Measurements from ENCODE around the gene TPCN2. TPM values are rescaled to one million over a fixed set of nuclear protein-coding genes. Genes with fewer than 3 reads are reported as not detected.

The TPCN2 gene
- polyA plus RNA-seq, 3 donors, result 29.3 to 52.8 (median 31.5) TPM

GRCh38 chr11:69161117-69161407, 112.3 kb downstream of the TPCN2 start:
- no peaks in the 10 kb centered on the region for H3K79me2 ChIP-seq (ENCODE audit: insufficient read depth, low read length)
- no peak overlapping the region for H3K4me3 ChIP-seq (replicated peaks in 1 of 3; ENCODE audit: low read depth in 2 of 3, low read length in 3 of 3)
- no peak overlapping the region for H3K4me3 Mint-ChIP-seq
- H3K27ac ChIP-seq (ENCODE audit: low read depth in 1 of 2, low read length in 2 of 2), result no peak overlapping the region
- TF ChIP-seq CTCF (IDR thresholded peaks at IDR 0.05), result no peak
- H3K27me3 ChIP-seq (ENCODE audit: control insufficient read depth in 2 of 2, insufficient read depth in 2 of 2, low read length in 2 of 2), result peaks cover 0 to 12% of the 10 kb centered on the region in 2 donors
- peaks cover under 1% of the 10 kb centered on the region in 2 donors for H3K4me1 ChIP-seq (ENCODE audit: control insufficient read depth in 1 of 2, insufficient read depth in 2 of 2, low read length in 2 of 2)
- H3K27me3 Mint-ChIP-seq (ENCODE audit: low read depth in 3 of 3), result peaks cover 9 to 28% (median 15%) of the 10 kb centered on the region in 3 donors
- intact Hi-C loops (cut with micrococcal nuclease), result no loop called here
- H3K9ac ChIP-seq (ENCODE audit: insufficient read depth, low read length, poor library complexity, severe bottlenecking), result no peak overlapping the region
- no peak overlapping the region for H3K27ac Mint-ChIP-seq
- DNase-seq, result no peak
- no peak overlapping the region for H3K4me2 ChIP-seq (replicated peaks; ENCODE audit: extremely low read depth, low read length, poor library complexity, severe bottlenecking)
- no peaks in the 10 kb centered on the region for H3K36me3 Mint-ChIP-seq
- no peaks in the 10 kb centered on the region for H3K36me3 ChIP-seq (replicated peaks in 1 of 2; ENCODE audit: control insufficient read depth in 1 of 2, insufficient read depth in 2 of 2, low read length in 2 of 2)
- no peaks in the 10 kb centered on the region for H3K4me1 Mint-ChIP-seq
- H3K9me3 Mint-ChIP-seq, result peaks cover 5 to 14% (median 9%) of the 10 kb centered on the region in 7 donors
- H2AFZ ChIP-seq (ENCODE audit: insufficient read depth, low read depth, low read length, poor library complexity, severe bottlenecking), result no peak overlapping the region
- H3K9me3 ChIP-seq (replicated peaks in 1 of 2; ENCODE audit: control insufficient read depth in 1 of 2, insufficient read depth in 1 of 2, low read length in 2 of 2), result peaks cover 0 to 8% of the 10 kb centered on the region in 2 donors
- H4K20me1 ChIP-seq (ENCODE audit: insufficient read depth, low read length), result no peaks in the 10 kb centered on the region
- WGBS (ENCODE audit: insufficient coverage), result 87% methylated on average over 5 of the region's 5 CpGs

- Histone ChIP-seq H3K4me2 (replicated peaks; ENCODE audit: extremely low read depth, low read length, poor library complexity, severe bottlenecking) (no peak overlapping the region), H3K27ac (ENCODE audit: low read depth in 1 of 2, low read length in 2 of 2) (no peak overlapping the region), H3K79me2 (ENCODE audit: insufficient read depth, low read length) (no peaks in the 10 kb centered on the region), H3K4me3 (replicated peaks in 1 of 3; ENCODE audit: low read depth in 2 of 3, low read length in 3 of 3) (no peak overlapping the region), H3K9me3 (replicated peaks in 1 of 2; ENCODE audit: control insufficient read depth in 1 of 2, insufficient read depth in 1 of 2, low read length in 2 of 2) (peaks cover 0 to 8% of the 10 kb centered on the region in 2 donors), H3K36me3 (replicated peaks in 1 of 2; ENCODE audit: control insufficient read depth in 1 of 2, insufficient read depth in 2 of 2, low read length in 2 of 2) (no peaks in the 10 kb centered on the region), H2AFZ (ENCODE audit: insufficient read depth, low read depth, low read length, poor library complexity, severe bottlenecking) (no peak overlapping the region), H4K20me1 (ENCODE audit: insufficient read depth, low read length) (no peaks in the 10 kb centered on the region), H3K9ac (ENCODE audit: insufficient read depth, low read length, poor library complexity, severe bottlenecking) (no peak overlapping the region), H3K4me1 (ENCODE audit: control insufficient read depth in 1 of 2, insufficient read depth in 2 of 2, low read length in 2 of 2) (peaks cover 7 to 9% of the 10 kb centered on the region in 2 donors), H3K27me3 (ENCODE audit: control insufficient read depth in 2 of 2, insufficient read depth in 2 of 2, low read length in 2 of 2) (peaks cover 0 to 3% of the 10 kb centered on the region in 2 donors)
- Mint-ChIP-seq H3K9me3 (peaks cover 5 to 14% (median 9%) of the 10 kb centered on the region in 7 donors), H3K4me1 (peaks cover 6% of the 10 kb centered on the region), H3K4me3 (no peak overlapping the region), H3K27ac (no peak overlapping the region), H3K27me3 (ENCODE audit: low read depth in 3 of 3) (peaks cover 5 to 20% (median 17%) of the 10 kb centered on the region in 3 donors), H3K36me3 (no peaks in the 10 kb centered on the region)
- DNase-seq, result no peak
- TF ChIP-seq CTCF (IDR thresholded peaks at IDR 0.05), result no peak
- intact Hi-C loops (cut with micrococcal nuclease), result no loop called here
These were observed 113.8 kb downstream of the TPCN2 start for GRCh38 chr11:69162505-69162904.
